Raji (cell line): ENCODE measurements around the gene WWC1.

Experiments
- POLR2A ChIP-seq: IDR thresholded peaks from 2 replicates; pipeline ENCODE4 v1.6.1; 2011; ENCODE audit warnings: low read depth, low read length, control low read depth; ENCODE audit not compliant: insufficient read depth

Gene WWC1

GRCh38 chr5:168422431-168422830 is 131.0 kb downstream of the WWC1 start:
- TF ChIP-seq POLR2A = no peak

- TF ChIP-seq POLR2A = no peak
Observed at GRCh38 chr5:168423478-168423877, 132.0 kb downstream of the WWC1 start.

- no peak for TF ChIP-seq POLR2A
Observed at GRCh38 chr5:168423971-168424370, 132.5 kb downstream of the WWC1 start.

- no peak for TF ChIP-seq POLR2A
Observed at GRCh38 chr5:168424594-168425323, 133.3 kb downstream of the WWC1 start.

GRCh38 chr5:168426007-168426863 is 134.8 kb downstream of the WWC1 start:
- no peak for TF ChIP-seq POLR2A

- no peak for TF ChIP-seq POLR2A
Observed at GRCh38 chr5:168426864-168427172, 135.4 kb downstream of the WWC1 start.

- no peak for TF ChIP-seq POLR2A
Observed at GRCh38 chr5:168427224-168427623, 135.8 kb downstream of the WWC1 start.

GRCh38 chr5:168428552-168428951 is 137.1 kb downstream of the WWC1 start:
- no peak for TF ChIP-seq POLR2A

- TF ChIP-seq POLR2A = no peak
Observed at GRCh38 chr5:168430296-168430695, 138.9 kb downstream of the WWC1 start.

- TF ChIP-seq POLR2A = no peak
Observed at GRCh38 chr5:168432903-168433302, 141.5 kb downstream of the WWC1 start.

- no peak for TF ChIP-seq POLR2A
Observed at GRCh38 chr5:168434001-168434400, 142.6 kb downstream of the WWC1 start.

GRCh38 chr5:168434746-168435321 is 143.4 kb downstream of the WWC1 start:
- TF ChIP-seq POLR2A = no peak

- no peak for TF ChIP-seq POLR2A
Observed at GRCh38 chr5:168438349-168438748, 146.9 kb downstream of the WWC1 start.

GRCh38 chr5:168443533-168443932 is 152.1 kb downstream of the WWC1 start:
- no peak for TF ChIP-seq POLR2A

GRCh38 chr5:168443950-168444700 is 152.7 kb downstream of the WWC1 start:
- no peak for TF ChIP-seq POLR2A
